Heart left ventricle (tissue), 16 donors: ENCODE measurements around the gene ACSS1. TPM values are rescaled to one million over a fixed set of nuclear protein-coding genes. Genes with fewer than 3 reads are reported as not detected.

Experiments used
- ATAC-seq, 4 donors: fragments of 200-7000 bp; cut with Tn5 transposase; one replicate each; pipeline ENCODE4 v1.9.1; 2020 to 2022; ENCODE audit warnings: moderate library complexity in 4 of 4, mild to moderate bottlenecking in 3 of 4, moderate number of reproducible peaks in 1 of 4
- DNase-seq, 5 donors: peaks; one replicate each; pipeline ENCODE4 v3.0.0-alpha.2; 2020
- H3K27ac ChIP-seq, 12 donors: fragments of 200-600 bp; sonication (generic) in 4 of 12; one replicate each; pipeline versions ENCODE4 v1.5.0 to v1.8.0; 2016 to 2022; ENCODE audit warnings: mild to moderate bottlenecking in 2 of 12
- H3K27me3 ChIP-seq, 9 donors: fragments of 200-600 bp; sonication (generic) in 2 of 9; one replicate each; pipeline versions ENCODE4 v1.5.1 to v1.8.0; 2016 to 2022; ENCODE audit warnings: mild to moderate bottlenecking in 3 of 9
- H3K36me3 ChIP-seq, 9 donors: fragments of 200-600 bp; sonication (generic) in 2 of 9; one replicate each; pipeline versions ENCODE4 v1.5.0 to v1.8.0; 2018 to 2022; ENCODE audit warnings: mild to moderate bottlenecking in 2 of 9
- H3K4me1 ChIP-seq, 12 donors: fragments of 200-600 bp; sonication (generic) in 4 of 12; one replicate each; pipeline versions ENCODE4 v1.5.0 to v1.8.0; 2016 to 2022; ENCODE audit warnings: mild to moderate bottlenecking in 3 of 12
- H3K4me3 ChIP-seq, 12 donors: fragments of 200-600 bp; sonication (generic) in 4 of 12; one replicate each; pipeline versions ENCODE4 v1.5.0 to v1.8.0; 2017 to 2022; ENCODE audit warnings: mild to moderate bottlenecking in 9 of 12, moderate library complexity in 4 of 12
- H3K9me3 ChIP-seq, 12 donors: fragments of 200-600 bp; sonication (generic) in 4 of 12; one replicate each; pipeline versions ENCODE4 v1.5.0 to v1.8.0; 2016 to 2022; ENCODE audit warnings: mild to moderate bottlenecking in 1 of 12
- POLR2A ChIP-seq, 2 donors: fragments of 450-650 bp; IDR thresholded peaks; one replicate each; pipeline ENCODE4 v1.6.1; 2017; ENCODE audit warnings: antibody characterized with exemption in 2 of 2, mild to moderate bottlenecking in 2 of 2, moderate library complexity in 2 of 2
- WGBS, 4 donors: extraction: QIAGEN DNeasy Blood & Tissue Kit in 2 of 4; methylation state at CpG; one replicate each; pipeline versions ENCODE4 v1.1.5 to v1.1.7; 2013 to 2018; 5-methylcytosine and 5-hydroxymethylcytosine counted together
- intact Hi-C, 10 donors: fragments of 100-400 bp; cut with DNase I; formaldehyde crosslinking; loops; one replicate each; pipeline versions ENCODE4 v1.11.1 to v1.14.2; 2022
- polyA plus RNA-seq, 2 donors: library from polyadenylated mRNA; stranded (reverse); fragments of 200-250 nt; gene quantifications; one replicate each; pipeline ENCODE4 v1.2.3, GENCODE V29; 2013
- total RNA-seq, 9 donors: library from RNA; depleted of rRNA in 2 of 9; stranded (reverse); fragments of >200 nt in 2 of 9; fragmentation: NEBNext Ultra II Directional in 3 of 9; extraction: Animal tissue kit (Norgen Biotek cat#: 25700) in 3 of 9; gene quantifications; one replicate each; pipeline versions ENCODE4 v1.1.0 to v1.2.4, GENCODE V29; 2016 to 2023
- TF ChIP-seq, protein P1 (sequence below), 12 donors: fragments of 200-600 bp; sonication (generic) in 4 of 12; IDR thresholded peaks; one replicate each; pipeline versions ENCODE4 v1.5.0 to v1.8.0; 2018 to 2022; ENCODE audit warnings: antibody characterized with exemption in 12 of 12, mild to moderate bottlenecking in 5 of 12
- donor health status: ischemic (EF 13 %, LVEDD 7.1; RV severe dilation, severe dysfunction).
- donor health status: healthy with polysubstance abuse.
- donor health status: DM: no; HTN: yes; CAD: no.
- donor health status: DM: no; HTN: no; CAD: no.
- donor health status: ischemic (EF 25% LVEDD 6.9; RV normal size, moderate dysfunction).
- donor health status: ischemic (EF 25% LVEDD 5.7; RV mildly dilated, moderate dysfunction).
- donor health status: healthy.
- donor health status: DM: yes; HTN: yes; CAD: no.
- donor health status: ischemic (EF 35%, LVEDD 5.7; RV mildly dilated, moderate dysfunction).
- donor health status: nonischemic (EF 11% LVEDD 7.7; RV severe dilation, severe dysfunction).
- donor health status: DM: yes; HTN: yes; CAD: no.
- donor health status: PGD.
- donor health status: ischemic (EF 29% LVEDD 5.4; RV normal size, mild dysfunction).
- donor health status: nonischemic (EF 23%, LVEDD 6.1; RV moderate dilation, normal function).

ACSS1 gene
- total and polyA plus RNA-seq, 11 donors: 43.5 to 177 (median 81.4) TPM

DNA sequence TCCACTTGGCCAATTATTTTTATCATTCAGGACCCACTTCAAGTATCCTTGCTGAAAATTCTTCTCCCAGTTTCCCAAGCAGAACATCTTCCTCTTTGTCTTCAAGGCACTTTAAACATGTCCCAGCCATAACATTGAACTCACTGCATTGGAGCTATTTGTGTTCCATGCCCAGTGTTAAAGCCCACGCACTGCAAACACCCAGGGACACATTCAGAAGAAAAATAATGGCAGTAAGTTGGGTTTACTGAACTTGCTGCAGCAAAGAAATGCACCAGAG, 63.8 kb downstream of the ACSS1 start:
- no peak for DNase-seq
- H3K4me3 ChIP-seq: no peak overlapping the region
- H3K27ac ChIP-seq: peak overlapping the region in 6 of 12 donors; percentile 20 to 97 (median 92)
- H3K27me3 ChIP-seq: no peaks in the 10 kb centered on the region
- ATAC-seq: no peak
- H3K4me1 ChIP-seq: peaks cover 0 to 75% (median 35%) of the 10 kb centered on the region in 12 donors
- intact Hi-C loops: loop anchor here in 9 of 10 donors (1.0 to 10.0 kb wide), 15 partner anchors 39 to 411 kb away; partner anchors contain the start of genes ENTPD6 (in 4 of the 9), GINS1 (in 1 of the 9) and PYGB (in 1 of the 9)
- TF ChIP-seq, protein P1, sequence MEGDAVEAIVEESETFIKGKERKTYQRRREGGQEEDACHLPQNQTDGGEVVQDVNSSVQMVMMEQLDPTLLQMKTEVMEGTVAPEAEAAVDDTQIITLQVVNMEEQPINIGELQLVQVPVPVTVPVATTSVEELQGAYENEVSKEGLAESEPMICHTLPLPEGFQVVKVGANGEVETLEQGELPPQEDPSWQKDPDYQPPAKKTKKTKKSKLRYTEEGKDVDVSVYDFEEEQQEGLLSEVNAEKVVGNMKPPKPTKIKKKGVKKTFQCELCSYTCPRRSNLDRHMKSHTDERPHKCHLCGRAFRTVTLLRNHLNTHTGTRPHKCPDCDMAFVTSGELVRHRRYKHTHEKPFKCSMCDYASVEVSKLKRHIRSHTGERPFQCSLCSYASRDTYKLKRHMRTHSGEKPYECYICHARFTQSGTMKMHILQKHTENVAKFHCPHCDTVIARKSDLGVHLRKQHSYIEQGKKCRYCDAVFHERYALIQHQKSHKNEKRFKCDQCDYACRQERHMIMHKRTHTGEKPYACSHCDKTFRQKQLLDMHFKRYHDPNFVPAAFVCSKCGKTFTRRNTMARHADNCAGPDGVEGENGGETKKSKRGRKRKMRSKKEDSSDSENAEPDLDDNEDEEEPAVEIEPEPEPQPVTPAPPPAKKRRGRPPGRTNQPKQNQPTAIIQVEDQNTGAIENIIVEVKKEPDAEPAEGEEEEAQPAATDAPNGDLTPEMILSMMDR (IDR thresholded peaks at IDR 0.05): no peak
- TF ChIP-seq POLR2A (IDR thresholded peaks at IDR 0.05): no peak
- H3K9me3 ChIP-seq: no peaks in the 10 kb centered on the region
- 67 to 89% (median 83%) methylated on average over 1 of the region's 1 CpG for WGBS, 4 donors
- no peaks in the 10 kb centered on the region for H3K36me3 ChIP-seq

GRCh38 chr20:24993337-24994185, 64.4 kb downstream of the ACSS1 start:
- Histone ChIP-seq H3K27ac (peak overlapping the region; percentile 81 to 99 (median 94)), H3K27me3 (no peaks in the 10 kb centered on the region), H3K36me3 (no peaks in the 10 kb centered on the region), H3K4me1 (peaks cover 0 to 69% (median 32%) of the 10 kb centered on the region in 12 donors), H3K9me3 (no peaks in the 10 kb centered on the region), H3K4me3 (peak overlapping the region in 11 of 12 donors; percentile 63 to 98 (median 77))
- TF ChIP-seq POLR2A (IDR thresholded peaks at IDR 0.05): no peak
- TF ChIP-seq, protein P1 (IDR thresholded peaks at IDR 0.05): peak in 11 of 12 donors; percentile 24 to 66 (median 48)
- intact Hi-C loops: loop anchor here in 9 of 10 donors (1.0 to 10.0 kb wide), 17 partner anchors 39 to 411 kb away; partner anchors contain the start of genes ENTPD6 (in 4 of the 9), PYGB (in 3 of the 9) and GINS1 (in 1 of the 9)
- 34 to 42% (median 37%) methylated on average over 9 of the region's 9 CpGs for WGBS, 4 donors
- DNase-seq: peak in 1 of 5 donors; percentile 6
- no peak for ATAC-seq

DNA sequence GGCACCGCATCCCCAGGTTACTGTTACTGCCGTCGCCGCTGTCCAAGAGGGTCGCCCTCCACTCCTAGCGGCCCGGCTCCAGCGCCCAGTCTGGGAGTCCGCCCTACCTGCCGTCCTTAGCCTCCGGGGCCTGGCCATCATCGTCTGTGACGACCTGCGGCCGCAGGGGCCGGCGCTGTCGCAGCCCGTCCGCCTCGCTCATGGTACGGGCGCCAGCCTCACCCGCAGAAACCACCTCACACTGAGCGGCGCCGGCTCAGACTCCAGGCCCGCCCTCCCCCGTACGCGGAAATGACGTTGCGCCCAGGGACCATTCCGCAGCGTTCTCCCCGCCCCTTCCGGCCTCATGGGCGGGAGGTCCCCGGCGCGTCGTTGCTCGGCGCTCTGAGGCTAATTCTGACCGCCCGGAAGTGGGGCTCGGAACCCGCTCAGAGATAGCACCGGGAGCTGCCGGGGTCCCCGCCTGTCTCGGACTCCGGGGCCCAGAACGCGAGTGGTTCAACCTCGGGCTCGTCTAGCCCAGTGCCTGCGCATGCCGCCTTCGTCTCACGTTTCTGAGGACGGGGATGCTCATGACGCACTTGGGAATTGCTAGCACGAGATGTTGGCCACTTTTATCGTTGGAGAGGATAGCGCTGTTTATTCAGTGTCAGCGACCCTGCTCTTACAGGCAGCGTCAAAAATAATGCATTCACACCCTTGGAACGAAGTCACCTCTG, 65.3 kb downstream of the ACSS1 start, which contains the start of gene APMAP:
Gene APMAP (minus strand): TSS at position 265 of the 719 bp plus-strand sequence. CDS start 63 bp downstream, at position 202.
- intact Hi-C loops: loop anchor here in 8 of 10 donors (1.0 to 10.0 kb wide), 9 partner anchors 185 to 412 kb away; partner anchors contain the start of genes ENTPD6 (in 4 of the 8), PYGB (in 3 of the 8) and GINS1 (in 1 of the 8)
- Histone ChIP-seq H3K4me1 (peaks cover 0 to 60% (median 31%) of the 10 kb centered on the region in 12 donors), H3K36me3 (no peaks in the 10 kb centered on the region), H3K4me3 (peak within 1 kb of the TSS; percentile 63 to 98 (median 78)), H3K9me3 (no peaks in the 10 kb centered on the region), H3K27me3 (no peaks in the 10 kb centered on the region), H3K27ac (peak within 1 kb of the TSS; percentile 81 to 99 (median 94))
- TF ChIP-seq, protein P1 (IDR thresholded peaks at IDR 0.05): peak in 1 of 12 donors; percentile 4
- peak; percentile 49 to 96 for TF ChIP-seq POLR2A (IDR thresholded peaks at IDR 0.05)
- whole genome bisulfite sequencing, 4 donors: 0 to 1% (median 0%) methylated on average over 44 to 69 of the region's 69 CpGs
- peak; percentile 89 to 97 (median 96) for ATAC-seq
- DNase-seq: peak; percentile 96 to 98 (median 97)
